OCI-LY3 (cell line): Measurements from ENCODE around the gene NEO1.

ENCODE experiments used
- EZH2phosphoT487 ChIP-seq: fragments of 200-600 bp; shearing (Covaris generic); IDR thresholded peaks from 2 replicates; pipeline ENCODE4 v1.6.1; 2018; ENCODE audit warnings: antibody characterized with exemption, mixed run types, low read depth
- TF ChIP-seq, protein P1 (sequence below): fragments of 200-600, 300-600 bp; sonication (generic); IDR thresholded peaks from 2 replicates; pipeline ENCODE4 v1.5.1; 2014; ENCODE audit warnings: antibody characterized with exemption, low read length, low read depth

- TF ChIP-seq, protein P1, sequence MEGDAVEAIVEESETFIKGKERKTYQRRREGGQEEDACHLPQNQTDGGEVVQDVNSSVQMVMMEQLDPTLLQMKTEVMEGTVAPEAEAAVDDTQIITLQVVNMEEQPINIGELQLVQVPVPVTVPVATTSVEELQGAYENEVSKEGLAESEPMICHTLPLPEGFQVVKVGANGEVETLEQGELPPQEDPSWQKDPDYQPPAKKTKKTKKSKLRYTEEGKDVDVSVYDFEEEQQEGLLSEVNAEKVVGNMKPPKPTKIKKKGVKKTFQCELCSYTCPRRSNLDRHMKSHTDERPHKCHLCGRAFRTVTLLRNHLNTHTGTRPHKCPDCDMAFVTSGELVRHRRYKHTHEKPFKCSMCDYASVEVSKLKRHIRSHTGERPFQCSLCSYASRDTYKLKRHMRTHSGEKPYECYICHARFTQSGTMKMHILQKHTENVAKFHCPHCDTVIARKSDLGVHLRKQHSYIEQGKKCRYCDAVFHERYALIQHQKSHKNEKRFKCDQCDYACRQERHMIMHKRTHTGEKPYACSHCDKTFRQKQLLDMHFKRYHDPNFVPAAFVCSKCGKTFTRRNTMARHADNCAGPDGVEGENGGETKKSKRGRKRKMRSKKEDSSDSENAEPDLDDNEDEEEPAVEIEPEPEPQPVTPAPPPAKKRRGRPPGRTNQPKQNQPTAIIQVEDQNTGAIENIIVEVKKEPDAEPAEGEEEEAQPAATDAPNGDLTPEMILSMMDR = no peak
- no peak for TF ChIP-seq EZH2phosphoT487
Measured at GRCh38 chr15:73333001-73333400, 280.7 kb downstream of the NEO1 start.
